HG03558 (cell line): ENCODE data around the gene CTPS1.

Experiments used
- ATAC-seq: cut with Tn5 transposase; IDR thresholded peaks from one replicate; pipeline ENCODE4 v1.9.1; 2021; ENCODE audit warnings: moderate number of reproducible peaks; ENCODE audit not compliant: unreplicated experiment; ENCODE audit errors: extremely low read depth

CTPS1 gene

GRCh38 chr1:41020109-41020576 is 40.6 kb downstream of the CTPS1 start:
- ATAC-seq = no peak

GRCh38 chr1:41020654-41021053 is 41.2 kb downstream of the CTPS1 start:
- ATAC-seq = no peak

GRCh38 chr1:41021526-41022308 is 42.2 kb downstream of the CTPS1 start, which contains the start of gene SLFNL1:
Gene SLFNL1 (minus strand): TSS chr1:41021725. CDS start chr1:41020660, 1,065 bp downstream.
- no peak for ATAC-seq

GRCh38 chr1:41022424-41022823 is 42.9 kb downstream of the CTPS1 start:
- ATAC-seq = no peak

GRCh38 chr1:41023279-41023990 is 43.9 kb downstream of the CTPS1 start:
- no peak for ATAC-seq

- ATAC-seq = no peak
Observed at GRCh38 chr1:41024953-41025352, 45.5 kb downstream of the CTPS1 start.

- ATAC-seq = no peak
Observed at GRCh38 chr1:41025979-41026819, 46.7 kb downstream of the CTPS1 start.

GRCh38 chr1:41028034-41028642 is 48.6 kb downstream of the CTPS1 start:
- ATAC-seq = no peak

GRCh38 chr1:41030872-41031616 is 51.5 kb downstream of the CTPS1 start:
- ATAC-seq = no peak

GRCh38 chr1:41032147-41032546 is 52.7 kb downstream of the CTPS1 start:
- ATAC-seq = no peak

- ATAC-seq = no peak
Observed at GRCh38 chr1:41033272-41033671, 53.8 kb downstream of the CTPS1 start.

- no peak for ATAC-seq
Observed at GRCh38 chr1:41037116-41037903, 57.8 kb downstream of the CTPS1 start.

GRCh38 chr1:41038110-41038509 is 58.6 kb downstream of the CTPS1 start:
- ATAC-seq = no peak

- ATAC-seq = no peak
Observed at GRCh38 chr1:41041614-41042270, 62.2 kb downstream of the CTPS1 start.

- no peak for ATAC-seq
Observed at GRCh38 chr1:41044187-41044586, 64.7 kb downstream of the CTPS1 start.

GRCh38 chr1:41045740-41046139 is 66.2 kb downstream of the CTPS1 start:
- ATAC-seq = no peak

- no peak for ATAC-seq
Observed at GRCh38 chr1:41046347-41046775, 66.9 kb downstream of the CTPS1 start.

- no peak for ATAC-seq
Observed at GRCh38 chr1:41048540-41048939, 69.0 kb downstream of the CTPS1 start.
